Chondrocyte (in vitro differentiated cells): ENCODE data around the gene TRIP13. TPM values are rescaled to one million over a fixed set of nuclear protein-coding genes. Genes with fewer than 3 reads are reported as not detected.

Experiments
- DNase-seq: peaks from one replicate; pipeline ENCODE4 v3.0.0; 2021; ENCODE audit warnings: mixed read lengths, low spot score
- H3K27ac Mint-ChIP-seq: one replicate; pipeline ENCODE4 v1.8.0; 2021; ENCODE audit warnings: mild to moderate bottlenecking, moderate library complexity, mixed read lengths; ENCODE audit not compliant: unreplicated experiment
- H3K27me3 Mint-ChIP-seq: 2 replicates; pipeline ENCODE4 v1.8.0; 2021; ENCODE audit warnings: low read depth, mixed read lengths
- H3K36me3 Mint-ChIP-seq: 2 replicates; pipeline ENCODE4 v1.8.0; 2021; ENCODE audit warnings: low read depth, mixed read lengths
- H3K4me1 Mint-ChIP-seq: 2 replicates; pipeline ENCODE4 v1.8.0; 2021; ENCODE audit warnings: low read depth, mild to moderate bottlenecking, mixed read lengths
- H3K4me3 Mint-ChIP-seq: one replicate; pipeline ENCODE4 v1.8.0; 2021; ENCODE audit warnings: mild to moderate bottlenecking, moderate library complexity, mixed read lengths; ENCODE audit not compliant: unreplicated experiment
- H3K9me3 Mint-ChIP-seq: 2 replicates; pipeline ENCODE4 v1.8.0; 2021; ENCODE audit warnings: low read depth, mixed read lengths
- CTCF ChIP-seq: fragments of 200-600 bp; sonication (generic); IDR thresholded peaks from 2 replicates; pipeline ENCODE4 v1.5.0; 2021; ENCODE audit warnings: antibody characterized with exemption, mild to moderate bottlenecking, moderate library complexity
- total RNA-seq: library from RNA; stranded (reverse); gene quantifications from 3 replicates; pipeline ENCODE4 v1.2.1, GENCODE V29; 2021

The TRIP13 gene
- total RNA-seq, 1 donor from 2014 or later, result 4.9 TPM

- Mint-ChIP-seq H3K9me3 (peaks cover 13% of the 10 kb centered on the region), H3K4me3 (no peak overlapping the region), H3K36me3 (peaks cover 7% of the 10 kb centered on the region), H3K27ac (no peak overlapping the region), H3K4me1 (peaks cover 8% of the 10 kb centered on the region), H3K27me3 (peaks cover 78% of the 10 kb centered on the region)
- DNase-seq, result no peak
- TF ChIP-seq CTCF, result no peak
These were observed 53.2 kb downstream of the TRIP13 start for GRCh38 chr5:945691-946551.

GRCh38 chr5:946720-947625 is 54.3 kb downstream of the TRIP13 start:
- DNase-seq, result peak; percentile 85
- H3K4me3 Mint-ChIP-seq, result no peak overlapping the region
- peaks cover 7% of the 10 kb centered on the region for H3K36me3 Mint-ChIP-seq
- H3K4me1 Mint-ChIP-seq, result peaks cover 8% of the 10 kb centered on the region
- TF ChIP-seq CTCF, result no peak
- H3K9me3 Mint-ChIP-seq, result peaks cover 18% of the 10 kb centered on the region
- no peak overlapping the region for H3K27ac Mint-ChIP-seq
- H3K27me3 Mint-ChIP-seq, result peaks cover 73% of the 10 kb centered on the region

GRCh38 chr5:947626-948471 is 55.2 kb downstream of the TRIP13 start:
- H3K4me1 Mint-ChIP-seq, result peaks cover 8% of the 10 kb centered on the region
- H3K9me3 Mint-ChIP-seq, result peaks cover 18% of the 10 kb centered on the region
- H3K27me3 Mint-ChIP-seq, result peaks cover 69% of the 10 kb centered on the region
- peak; percentile 31 for TF ChIP-seq CTCF
- H3K4me3 Mint-ChIP-seq, result no peak overlapping the region
- DNase-seq, result peak; percentile 48
- no peak overlapping the region for H3K27ac Mint-ChIP-seq
- peaks cover 7% of the 10 kb centered on the region for H3K36me3 Mint-ChIP-seq

GRCh38 chr5:948472-949274 is 56.0 kb downstream of the TRIP13 start:
- DNase-seq, result no peak
- Mint-ChIP-seq H3K4me1 (peaks cover 8% of the 10 kb centered on the region), H3K27me3 (peaks cover 72% of the 10 kb centered on the region), H3K36me3 (peaks cover 7% of the 10 kb centered on the region), H3K9me3 (peaks cover 18% of the 10 kb centered on the region), H3K4me3 (no peak overlapping the region), H3K27ac (no peak overlapping the region)
- no peak for TF ChIP-seq CTCF
